T47D (cell line): ENCODE measurements around the gene LPCAT3.

Experiments
- DNase-seq, 2 experiments: peaks; one replicate each; pipeline versions ENCODE4 v3.0.0 to v3.0.0-alpha.2; 2011 to 2012; ENCODE audit warnings: low read depth in 1 of 2, low spot score in 1 of 2
- JUND ChIP-seq: IDR thresholded peaks from 2 replicates; pipeline ENCODE4 v1.6.1; 2012; ENCODE audit warnings: low read depth
- in situ Hi-C: cut with HindIII; loops from 2 replicates; pipeline ENCODE4 v1.10.0; 2016; ENCODE audit warnings: low sequenced_read_pairs, low pct_unique_long_range_greater_than_20kb

LPCAT3 gene

GRCh38 chr12:7005311-7005710 lies 13.0 kb downstream of the LPCAT3 start:
- in situ Hi-C loops = no loop called here
- no peak for TF ChIP-seq JUND
- no peak for DNase-seq

- no peak for DNase-seq
- in situ Hi-C loops = no loop called here
These were observed 13.4 kb downstream of the LPCAT3 start for GRCh38 chr12:7004840-7005239.

GRCh38 chr12:7004287-7004803 lies 13.9 kb downstream of the LPCAT3 start:
- in situ Hi-C loops = no loop called here
- no peak for DNase-seq
- no peak for TF ChIP-seq JUND

More at GRCh38 chr12:7004840-7005239, 13.4 kb downstream of the LPCAT3 start:
- TF ChIP-seq JUND = no peak

GRCh38 chr12:7001921-7002591 lies 16.2 kb downstream of the LPCAT3 start:
- DNase-seq = no peak
- no peak for TF ChIP-seq JUND
- in situ Hi-C loops = no loop called here

- in situ Hi-C loops = no loop called here
- DNase-seq = no peak
- TF ChIP-seq JUND = no peak
These were observed 19.4 kb downstream of the LPCAT3 start for GRCh38 chr12:6998715-6999451.

GRCh38 chr12:6996040-6996441 lies 22.2 kb downstream of the LPCAT3 start:
- TF ChIP-seq JUND = no peak
- in situ Hi-C loops = no loop called here
- no peak for DNase-seq

- in situ Hi-C loops = no loop called here
- no peak for TF ChIP-seq JUND
- DNase-seq = no peak
These were observed 30.2 kb downstream of the LPCAT3 start for GRCh38 chr12:6987956-6988553.

- in situ Hi-C loops = no loop called here
- TF ChIP-seq JUND = no peak
- DNase-seq = no peak
These were observed 35.7 kb downstream of the LPCAT3 start for GRCh38 chr12:6982532-6982931.

- in situ Hi-C loops = no loop called here
- DNase-seq = no peak
- no peak for TF ChIP-seq JUND
These were observed 36.9 kb downstream of the LPCAT3 start for GRCh38 chr12:6981152-6982052.

GRCh38 chr12:6980740-6981139 lies 37.5 kb downstream of the LPCAT3 start:
- in situ Hi-C loops = no loop called here
- TF ChIP-seq JUND = no peak
- no peak for DNase-seq

- TF ChIP-seq JUND = no peak
- no peak for DNase-seq
- in situ Hi-C loops = no loop called here
These were observed 38.2 kb downstream of the LPCAT3 start for GRCh38 chr12:6980075-6980474.

GRCh38 chr12:6979453-6979852 lies 38.8 kb downstream of the LPCAT3 start:
- TF ChIP-seq JUND = no peak
- in situ Hi-C loops = no loop called here
- no peak for DNase-seq

- in situ Hi-C loops = no loop called here
- DNase-seq = no peak
- TF ChIP-seq JUND = no peak
These were observed 39.3 kb downstream of the LPCAT3 start for GRCh38 chr12:6979021-6979420.
